WTC11 (cell line): ENCODE measurements around the gene IL10. TPM values are rescaled to one million over a fixed set of nuclear protein-coding genes. Genes with fewer than 3 reads are reported as not detected.
"Not testable (repeated sequence)": the region's sequence is repeated elsewhere in the genome, so short reads cannot be mapped to it uniquely, and the experiment has no call there.

Experiments used
- ATAC-seq: fragments of 200-7000 bp; cut with Tn5 transposase; 2 replicates; pipeline ENCODE4 v1.10.0; 2021; ENCODE audit warnings: mild to moderate bottlenecking, moderate library complexity
- CTCF ChIA-PET: fragments of 300-600 bp; sonication (Branson Sonifier 250); formaldehyde crosslinking; loops from one replicate; lab custom pipeline; 2021; ENCODE audit warnings: antibody characterized with exemption; lab: Charles Lee
- POLR2A ChIA-PET: fragments of 350-600 bp; sonication (Branson Sonifier 250); formaldehyde crosslinking; loops from one replicate; lab custom pipeline; 2021; ENCODE audit warnings: antibody characterized with exemption; lab: Charles Lee
- DNase-seq: peaks from one replicate; pipeline ENCODE4 v3.0.0; 2021; ENCODE audit warnings: low spot score
- H3K27ac Mint-ChIP-seq: 2 replicates; pipeline ENCODE4 v1.8.0; 2021; ENCODE audit warnings: mixed read lengths
- H3K27me3 Mint-ChIP-seq: 2 replicates; pipeline ENCODE4 v1.8.0; 2021; ENCODE audit warnings: low read depth, mild to moderate bottlenecking, moderate library complexity, mixed read lengths
- H3K36me3 Mint-ChIP-seq: 2 replicates; pipeline ENCODE4 v1.8.0; 2021; ENCODE audit warnings: mixed read lengths
- H3K4me1 Mint-ChIP-seq: 2 replicates; pipeline ENCODE4 v1.8.0; 2022; ENCODE audit warnings: mixed read lengths
- H3K4me3 Mint-ChIP-seq: 2 replicates; pipeline ENCODE4 v1.8.0; 2021; ENCODE audit warnings: mild to moderate bottlenecking, moderate library complexity, mixed read lengths
- H3K9me3 Mint-ChIP-seq: 2 replicates; pipeline ENCODE4 v1.8.0; 2021; ENCODE audit warnings: mixed read lengths
- ATF3 ChIP-seq: sonication (generic); formaldehyde crosslinking; conservative IDR thresholded peaks from 2 replicates; pipeline ENCODE4 v1.8.1; 2022; ENCODE audit warnings: mild to moderate bottlenecking, missing genetic modification reagents
- E2F4 ChIP-seq: sonication (generic); formaldehyde crosslinking; IDR thresholded peaks from 2 replicates; pipeline ENCODE4 v1.8.1; 2022; ENCODE audit warnings: low read depth, mild to moderate bottlenecking, moderate library complexity, missing genetic modification reagents, borderline replicate concordance
- E2F5 ChIP-seq: sonication (generic); formaldehyde crosslinking; IDR thresholded peaks from 2 replicates; pipeline ENCODE4 v1.8.1; 2022; ENCODE audit warnings: mild to moderate bottlenecking, moderate library complexity, missing genetic modification reagents
- ESRRA ChIP-seq: sonication (generic); formaldehyde crosslinking; IDR thresholded peaks from 2 replicates; pipeline ENCODE4 v1.8.1; 2022; ENCODE audit warnings: mild to moderate bottlenecking, missing genetic modification reagents, borderline replicate concordance
- FOXJ3 ChIP-seq: sonication (generic); formaldehyde crosslinking; IDR thresholded peaks from 2 replicates; pipeline ENCODE4 v1.9.0; 2021; ENCODE audit warnings: missing genetic modification reagents, mild to moderate bottlenecking, borderline replicate concordance
- FOXP4 ChIP-seq: sonication (generic); formaldehyde crosslinking; IDR thresholded peaks from 2 replicates; pipeline ENCODE4 v1.8.0; 2022; ENCODE audit warnings: mild to moderate bottlenecking, missing genetic modification reagents
- HMGA2 ChIP-seq: fragments of 250-450 bp; sonication (Bioruptor Pico); IDR thresholded peaks from 2 replicates; pipeline ENCODE4 v1.4.0; 2021; ENCODE audit warnings: mild to moderate bottlenecking, moderate library complexity
- JAZF1 ChIP-seq: fragments of 250-450 bp; sonication (Bioruptor Pico); IDR thresholded peaks from 2 replicates; pipeline ENCODE4 v1.9.0; 2021; ENCODE audit warnings: moderate library complexity, mild to moderate bottlenecking, inconsistent platforms
- KAT7 ChIP-seq: sonication (generic); formaldehyde crosslinking; IDR thresholded peaks from 2 replicates; pipeline ENCODE4 v1.8.1; 2023; ENCODE audit warnings: missing genetic modification reagents, mild to moderate bottlenecking, borderline replicate concordance
- MYBL2 ChIP-seq: sonication (generic); formaldehyde crosslinking; IDR thresholded peaks from 2 replicates; pipeline ENCODE4 v1.8.1; 2023; ENCODE audit warnings: mild to moderate bottlenecking, moderate library complexity, missing genetic modification reagents
- OVOL2 ChIP-seq: fragments of 250-450 bp; sonication (Bioruptor Pico); IDR thresholded peaks from 2 replicates; pipeline ENCODE4 v1.9.0; 2021; ENCODE audit warnings: mild to moderate bottlenecking, borderline replicate concordance
- RELA ChIP-seq: sonication (generic); formaldehyde crosslinking; IDR thresholded peaks from 2 replicates; pipeline ENCODE4 v1.8.1; 2022; ENCODE audit warnings: missing genetic modification reagents, mild to moderate bottlenecking, borderline replicate concordance
- RORB ChIP-seq: fragments of 250-450 bp; sonication (Bioruptor Pico); IDR thresholded peaks from 2 replicates; pipeline ENCODE4 v1.9.0; 2021; ENCODE audit warnings: mild to moderate bottlenecking
- STAT6 ChIP-seq: sonication (generic); formaldehyde crosslinking; conservative IDR thresholded peaks from 2 replicates; pipeline ENCODE4 v1.8.1; 2023; ENCODE audit warnings: mild to moderate bottlenecking, low read depth, missing genetic modification reagents, moderate library complexity
- TP53 ChIP-seq: sonication (generic); formaldehyde crosslinking; IDR thresholded peaks from 2 replicates; pipeline ENCODE4 v1.8.1; 2023; ENCODE audit warnings: mild to moderate bottlenecking, missing genetic modification reagents
- USF1 ChIP-seq: sonication (generic); formaldehyde crosslinking; IDR thresholded peaks from 2 replicates; pipeline ENCODE4 v1.8.0; 2022; ENCODE audit warnings: mild to moderate bottlenecking, missing genetic modification reagents
- ZNF219 ChIP-seq: sonication (generic); formaldehyde crosslinking; IDR thresholded peaks from 2 replicates; pipeline ENCODE4 v1.8.0; 2023; ENCODE audit warnings: missing genetic modification reagents, mild to moderate bottlenecking, borderline replicate concordance
- ZNF263 ChIP-seq: sonication (generic); formaldehyde crosslinking; IDR thresholded peaks from 2 replicates; pipeline ENCODE4 v1.8.1; 2022; ENCODE audit warnings: low read depth, mild to moderate bottlenecking, moderate library complexity, missing genetic modification reagents
- ZNF416 ChIP-seq: fragments of 250-450 bp; sonication (Bioruptor Pico); IDR thresholded peaks from 2 replicates; pipeline ENCODE4 v1.9.0; 2021; ENCODE audit warnings: mild to moderate bottlenecking, inconsistent platforms
- total RNA-seq: library from RNA; stranded (reverse); gene quantifications from 3 replicates; pipeline ENCODE4 v1.2.3, GENCODE V29; 2021

IL10 gene
- total RNA-seq, 1 experiment from 2014 or later = not detected

GRCh38 chr1:206768472-206769303, 3.6 kb downstream of the IL10 start:
- no peaks in the 10 kb centered on the region for H3K9me3 Mint-ChIP-seq

GRCh38 chr1:206766251-206766856, 5.9 kb downstream of the IL10 start:
- peaks cover 33% of the 10 kb centered on the region for H3K4me1 Mint-ChIP-seq
- no peaks in the 10 kb centered on the region; the same call in 1 of the 2 replicates for H3K27me3 Mint-ChIP-seq
- no peaks in the 10 kb centered on the region for H3K9me3 Mint-ChIP-seq
- H3K4me3 Mint-ChIP-seq = no peak overlapping the region
- ChIA-PET CTCF (no interaction called here), POLR2A (no interaction called here)
- no peak overlapping the region for H3K27ac Mint-ChIP-seq
- no peak for ATAC-seq
- DNase-seq = no peak
- TF ChIP-seq FOXJ3 (CRISPR knock-in tag) (no peak), ESRRA (CRISPR knock-in tag) (no peak), ZNF263 (CRISPR knock-in tag) (no peak), OVOL2 (CRISPR knock-in tag) (no peak), RELA (CRISPR knock-in tag) (no peak), E2F4 (no peak), USF1 (CRISPR knock-in tag) (no peak), ATF3 (CRISPR knock-in tag) (no peak), STAT6 (CRISPR knock-in tag) (no peak), ZNF219 (CRISPR knock-in tag) (no peak), TP53 (CRISPR knock-in tag) (no peak), ZNF416 (no peak), E2F5 (no peak), FOXP4 (no peak), MYBL2 (CRISPR knock-in tag) (no peak), HMGA2 (CRISPR knock-in tag) (no peak), RORB (no peak)
- no peaks in the 10 kb centered on the region for H3K36me3 Mint-ChIP-seq

More at GRCh38 chr1:206768472-206769303, 3.6 kb downstream of the IL10 start:
- no peak overlapping the region for H3K4me3 Mint-ChIP-seq
- H3K27me3 Mint-ChIP-seq = peaks cover 4% of the 10 kb centered on the region
- ChIA-PET CTCF (interaction anchor here (1.0 to 3.8 kb wide), 8 partner anchors 7 to 163 kb away, joined by 3 to 16 read pairs (median 5); no protein-coding TSS in a partner anchor), POLR2A (interaction anchor here (0.6 kb wide), 1 partner anchor 79 kb away, joined by 3 read pairs; no protein-coding TSS in a partner anchor)
- no peaks in the 10 kb centered on the region for H3K36me3 Mint-ChIP-seq
- peaks cover 33% of the 10 kb centered on the region for H3K4me1 Mint-ChIP-seq
- ATAC-seq (no peak), DNase-seq (no peak)
- no peak overlapping the region for H3K27ac Mint-ChIP-seq
- no peak for TF ChIP-seq JAZF1 (CRISPR knock-in tag)
- TF ChIP-seq KAT7 (CRISPR knock-in tag) = no peak
- no peak for TF ChIP-seq FOXJ3 (CRISPR knock-in tag)

GRCh38 chr1:206765771-206766170, 6.5 kb downstream of the IL10 start:
- H3K27me3 Mint-ChIP-seq, DNase-seq, H3K9me3 Mint-ChIP-seq, H3K4me3 Mint-ChIP-seq, ATAC-seq, CTCF ChIA-PET, POLR2A ChIA-PET, H3K36me3 Mint-ChIP-seq, H3K27ac Mint-ChIP-seq: not testable (repeated sequence)
- H3K4me1 Mint-ChIP-seq = peaks cover 28% of the 10 kb centered on the region
